ENCODE measurements around the gene RAB26.
"Not testable (repeated sequence)": the region's sequence is repeated elsewhere in the genome, so short reads cannot be mapped to it uniquely, and the experiment has no call there.

The RAB26 gene

DNA sequence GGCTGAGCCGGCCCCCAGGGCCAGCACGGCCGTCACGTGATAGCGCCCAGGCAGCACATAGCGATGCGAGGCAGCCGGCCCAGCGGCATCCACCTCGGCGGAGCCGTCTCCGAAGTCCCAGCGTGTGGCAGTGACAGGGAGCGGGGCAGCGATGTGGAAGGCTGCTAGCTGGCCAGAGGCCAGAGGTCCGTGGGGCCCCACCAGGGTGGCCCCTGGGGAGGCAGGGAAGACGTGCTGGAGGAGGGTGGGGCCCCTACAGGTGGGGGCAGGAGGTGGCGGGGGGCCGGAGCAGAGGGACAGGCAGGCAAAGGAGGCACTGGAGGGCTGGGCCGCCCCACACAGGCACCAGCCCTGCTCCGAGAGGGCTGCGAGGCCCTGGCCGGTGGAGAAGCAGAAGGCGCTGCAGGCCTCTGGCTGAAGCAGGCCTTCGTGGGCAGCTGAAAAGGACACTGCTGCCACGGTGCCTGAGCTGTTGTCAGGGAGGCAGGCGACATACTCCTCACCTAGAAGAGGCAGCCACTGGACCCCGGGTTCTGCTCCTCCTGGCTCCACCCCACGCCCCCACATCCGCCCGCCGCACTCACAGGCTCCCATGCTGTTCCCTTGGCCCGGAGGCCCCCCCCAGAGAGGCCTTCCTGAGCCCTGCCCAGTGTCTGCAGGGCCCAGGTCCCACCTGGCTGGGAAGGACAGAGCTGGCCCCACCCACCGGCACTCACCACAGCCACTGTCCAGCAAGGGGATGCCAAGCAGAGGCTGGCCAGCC lies 30.3 kb upstream of the RAB26 start:
- DNase-seq, result not testable (repeated sequence)

- DNase-seq, result not testable (repeated sequence)
Observed at GRCh38 chr16:2121325-2121724, 27.1 kb upstream of the RAB26 start.

GRCh38 chr16:2121853-2122252 lies 26.6 kb upstream of the RAB26 start:
- DNase-seq, result no peak

GRCh38 chr16:2122429-2122828 lies 26.0 kb upstream of the RAB26 start:
- no peak for DNase-seq

- DNase-seq, result not testable (repeated sequence)
Observed at GRCh38 chr16:2122934-2123683, 25.3 kb upstream of the RAB26 start.

GRCh38 chr16:2123706-2124376 lies 24.6 kb upstream of the RAB26 start:
- DNase-seq, result not testable (repeated sequence)

- DNase-seq, result not testable (repeated sequence)
Observed at GRCh38 chr16:2124377-2124693, 24.1 kb upstream of the RAB26 start.

DNA sequence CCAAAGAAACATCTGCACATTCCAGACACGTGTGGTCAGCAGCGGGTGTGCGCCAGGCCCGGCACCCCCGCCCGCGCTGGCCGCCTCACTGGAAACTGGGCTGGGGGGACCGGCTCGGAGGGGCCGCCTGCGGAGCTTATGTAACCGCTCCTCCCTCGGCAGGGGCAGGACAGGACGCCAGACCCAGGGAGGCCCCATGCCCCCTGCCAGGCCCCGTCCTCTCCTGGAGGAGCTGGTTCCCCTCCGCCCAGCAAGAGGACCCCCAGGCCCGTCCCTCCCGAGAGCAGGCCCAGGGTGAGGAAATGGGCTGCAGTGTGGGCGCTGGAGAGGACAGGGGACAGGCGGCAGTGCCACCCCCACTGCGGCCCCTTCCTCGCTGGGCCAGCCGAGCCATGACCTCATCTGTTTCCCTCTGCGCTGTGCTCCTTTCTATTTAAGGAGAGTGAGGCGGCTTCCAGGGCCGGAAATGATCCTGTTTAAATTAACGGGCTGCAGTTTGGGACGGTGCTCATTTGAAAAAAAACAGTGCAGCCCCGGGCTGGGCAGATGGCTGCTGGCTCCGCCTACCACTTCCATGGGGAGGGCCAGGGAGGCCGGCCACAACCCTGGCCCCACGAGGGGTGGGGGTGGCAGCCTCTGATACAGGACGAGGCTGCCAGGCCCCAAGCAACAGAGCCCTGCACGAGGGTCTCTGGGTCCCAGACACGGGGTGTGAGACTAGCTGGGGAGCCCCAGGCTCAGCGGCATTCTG lies 23.6 kb upstream of the RAB26 start:
- not testable (repeated sequence) for DNase-seq

- DNase-seq, result not testable (repeated sequence)
Observed at GRCh38 chr16:2125609-2126008, 22.8 kb upstream of the RAB26 start.

DNA sequence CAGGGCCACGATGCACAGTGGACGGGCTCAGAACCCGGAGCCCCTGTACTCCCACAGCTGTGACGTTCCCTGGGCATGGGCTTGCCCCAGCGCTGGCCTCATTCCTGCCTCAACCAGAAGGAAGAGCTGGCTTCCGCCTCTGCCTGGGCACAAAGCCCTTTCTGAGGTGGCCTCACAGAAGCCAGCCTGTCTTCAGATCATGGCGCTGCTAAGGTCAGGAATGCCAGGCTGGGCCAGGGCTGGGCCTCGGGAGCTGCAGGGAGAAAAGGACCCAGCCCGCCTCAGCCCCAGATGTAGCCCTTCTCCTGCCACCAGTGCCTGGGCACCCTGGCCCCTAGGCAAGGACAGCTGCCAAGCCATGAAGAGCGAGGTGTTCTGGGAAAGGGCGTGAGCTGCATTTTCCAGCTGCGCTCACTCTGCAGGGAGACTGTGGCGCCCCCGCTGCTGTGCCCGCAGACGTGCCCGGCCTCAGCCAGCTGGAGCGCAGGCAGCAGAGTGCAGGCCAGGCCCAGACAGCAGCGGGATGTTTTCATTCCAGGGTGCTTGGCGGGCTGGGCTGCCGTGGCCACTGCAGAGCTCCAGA lies 22.2 kb upstream of the RAB26 start:
- DNase-seq, result not testable (repeated sequence)

DNA sequence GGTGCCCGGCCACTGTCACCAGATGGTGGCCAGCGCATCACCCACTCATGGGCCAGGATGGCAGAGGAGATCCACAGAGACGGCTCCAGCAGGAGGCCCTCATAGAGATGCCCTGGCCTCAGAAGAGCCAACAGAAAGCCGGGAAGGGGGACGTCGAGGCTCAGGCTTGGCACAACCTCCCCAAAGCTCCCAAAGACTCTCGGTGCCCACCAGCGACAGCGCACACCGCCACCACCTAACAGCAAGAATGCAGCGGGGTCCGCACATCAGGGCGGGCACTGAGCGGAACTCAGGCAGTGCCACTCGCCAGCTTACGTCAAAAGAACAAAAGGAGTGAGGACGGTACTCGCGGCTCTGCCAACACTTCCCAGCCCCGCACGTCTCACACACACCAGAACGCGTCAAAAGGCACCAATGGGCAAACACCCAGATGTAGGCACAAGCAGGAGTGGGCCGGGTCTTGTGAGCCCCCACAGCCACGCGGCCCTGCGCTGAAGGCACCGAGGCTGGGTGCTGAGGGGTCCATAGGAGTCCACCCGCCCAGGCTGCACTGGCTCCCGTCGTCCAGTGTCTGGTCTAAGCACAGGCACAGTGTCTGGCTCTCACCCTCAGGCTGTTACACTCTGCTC lies 21.4 kb upstream of the RAB26 start:
- not testable (repeated sequence) for DNase-seq

GRCh38 chr16:2127630-2128280 lies 20.7 kb upstream of the RAB26 start:
- peak; percentile 73 for DNase-seq

DNA sequence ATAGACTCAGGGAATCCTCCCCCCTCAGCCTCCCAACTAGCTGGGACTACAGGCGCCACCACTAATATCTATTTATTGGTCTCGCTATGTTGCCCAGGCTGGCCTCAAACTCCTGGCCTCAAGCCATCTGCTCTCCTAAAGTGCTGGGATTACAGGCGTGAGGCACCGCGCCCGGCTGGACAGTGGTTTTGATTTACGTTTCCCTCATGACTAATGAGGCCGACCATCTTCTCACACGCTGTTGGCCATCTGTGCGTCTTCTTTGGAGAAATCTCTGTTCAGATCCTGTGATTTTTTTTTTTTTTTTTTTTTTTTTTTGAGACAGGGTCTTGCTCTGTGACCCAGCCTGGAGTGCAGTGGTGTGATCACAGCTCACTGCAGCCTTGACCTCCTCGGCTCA lies 19.2 kb upstream of the RAB26 start:
- DNase-seq, result not testable (repeated sequence)

- DNase-seq, result not testable (repeated sequence)
Observed at GRCh38 chr16:2129890-2130447, 18.5 kb upstream of the RAB26 start.

- not testable (repeated sequence) for DNase-seq
Observed at GRCh38 chr16:2133797-2134196, 14.6 kb upstream of the RAB26 start.

DNA sequence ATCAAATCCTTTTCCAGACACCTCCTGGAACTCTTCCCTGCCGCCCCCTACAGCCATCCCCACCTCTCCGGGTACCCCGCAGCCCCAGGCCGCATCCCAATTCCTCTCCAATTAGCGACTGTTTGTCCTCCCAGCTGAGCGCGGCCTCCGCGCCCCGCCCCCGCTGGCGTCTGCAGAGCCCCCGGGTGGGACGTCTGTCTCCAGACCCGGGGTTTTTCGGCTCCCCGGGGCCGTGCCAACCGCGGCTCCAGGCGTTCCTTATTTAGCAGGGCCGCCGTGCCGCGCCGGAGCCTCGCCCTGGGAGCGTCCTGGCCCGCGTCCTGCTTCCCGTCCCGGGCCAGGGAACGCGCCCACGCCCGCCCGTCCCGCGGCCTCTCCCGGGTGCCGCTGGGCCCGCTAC lies 13.4 kb upstream of the RAB26 start:
- DNase-seq, result not testable (repeated sequence)

DNA sequence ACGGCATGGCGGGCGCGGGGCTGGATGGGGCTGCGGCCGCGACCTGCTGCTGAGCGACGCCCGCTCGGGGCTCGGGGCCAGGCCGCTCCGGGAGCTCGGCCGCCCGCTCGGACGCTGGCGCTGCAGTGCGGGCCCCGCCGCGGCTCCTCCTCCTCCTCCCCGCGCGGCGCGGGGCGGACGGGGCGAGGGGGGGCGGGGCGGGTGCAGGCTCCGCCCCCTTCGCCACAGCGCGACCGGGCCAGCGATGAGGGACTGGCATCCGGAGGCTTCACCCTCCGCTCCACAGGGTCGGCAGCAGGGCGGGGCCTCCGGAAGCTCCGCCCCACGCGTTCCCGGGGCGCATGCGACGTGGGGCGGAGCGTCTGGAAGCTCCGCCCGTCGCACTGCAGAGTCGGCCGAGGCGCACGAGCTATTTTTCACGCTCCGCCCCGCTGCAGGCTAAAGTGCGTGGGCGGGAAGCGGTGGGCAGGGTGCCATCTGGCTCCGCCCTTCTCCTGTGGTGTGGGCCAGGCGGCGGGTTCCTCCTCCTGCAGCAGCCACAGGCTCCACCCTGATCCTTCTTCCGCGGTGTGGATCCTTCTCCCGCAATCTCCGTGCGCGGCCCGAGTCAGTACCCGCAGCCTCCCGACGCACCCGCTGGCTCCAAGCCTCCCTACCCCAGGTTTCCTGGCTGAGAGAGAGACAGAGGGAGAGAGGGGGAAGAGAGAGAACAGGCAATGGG lies 12.5 kb upstream of the RAB26 start, which contains the start of gene PKD1:
Gene PKD1, minus strand, starts transcription at position 129 of the 721 bp plus-strand sequence. CDS start 209 bp downstream, outside the sequence.
- peak; percentile 92 for DNase-seq

- DNase-seq, result peak; percentile 33
Observed at GRCh38 chr16:2142942-2143877, 5.2 kb upstream of the RAB26 start.

DNA sequence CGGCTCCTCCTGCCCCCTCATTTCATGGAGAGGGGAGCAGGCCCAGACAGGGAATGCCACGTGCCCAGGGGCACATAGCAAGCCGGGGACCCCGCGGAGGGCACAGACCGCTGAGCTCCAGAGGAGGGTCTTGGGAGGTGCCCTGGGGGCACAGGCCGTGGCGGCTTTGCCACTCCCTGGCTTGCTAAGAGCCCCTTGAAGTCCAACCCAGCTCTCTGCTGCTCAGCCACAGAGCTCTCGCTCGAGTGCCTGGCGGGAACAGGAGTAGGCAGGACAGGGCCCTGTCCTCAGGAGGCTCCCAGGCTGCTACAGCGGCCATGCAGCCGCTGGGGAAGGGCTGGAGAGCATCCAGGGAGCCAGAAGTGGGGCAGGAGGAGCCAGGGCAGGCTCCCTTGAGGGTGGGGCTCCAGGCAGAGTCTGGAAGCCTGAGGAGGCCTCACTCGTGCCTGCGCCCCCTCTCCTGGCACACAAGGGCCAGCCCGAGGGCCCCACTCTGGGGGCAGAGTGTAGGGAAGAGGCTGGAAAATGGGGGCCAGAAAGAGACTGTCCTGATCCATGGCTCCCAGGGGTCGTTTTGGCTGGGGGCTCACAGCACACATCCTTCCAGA lies 4.4 kb upstream of the RAB26 start:
- no peak for DNase-seq
